CD4-positive, alpha-beta T cell treated with Interleukin-15 for 4 hours (primary cell): Measurements from ENCODE around the gene SKP1.
"Not testable (repeated sequence)": the region's sequence is repeated elsewhere in the genome, so short reads cannot be mapped to it uniquely, and the experiment has no call there.

ENCODE experiments used
- DNase-seq: peaks from one replicate; pipeline ENCODE4 v3.0.0-alpha.2; 2020; ENCODE audit warnings: low spot score

The SKP1 gene

GRCh38 chr5:134177369-134178095 is 782 bp upstream of the SKP1 start:
- no peak for DNase-seq

- no peak for DNase-seq
These were observed 734 bp downstream of the SKP1 start for GRCh38 chr5:134175921-134176510.

DNA sequence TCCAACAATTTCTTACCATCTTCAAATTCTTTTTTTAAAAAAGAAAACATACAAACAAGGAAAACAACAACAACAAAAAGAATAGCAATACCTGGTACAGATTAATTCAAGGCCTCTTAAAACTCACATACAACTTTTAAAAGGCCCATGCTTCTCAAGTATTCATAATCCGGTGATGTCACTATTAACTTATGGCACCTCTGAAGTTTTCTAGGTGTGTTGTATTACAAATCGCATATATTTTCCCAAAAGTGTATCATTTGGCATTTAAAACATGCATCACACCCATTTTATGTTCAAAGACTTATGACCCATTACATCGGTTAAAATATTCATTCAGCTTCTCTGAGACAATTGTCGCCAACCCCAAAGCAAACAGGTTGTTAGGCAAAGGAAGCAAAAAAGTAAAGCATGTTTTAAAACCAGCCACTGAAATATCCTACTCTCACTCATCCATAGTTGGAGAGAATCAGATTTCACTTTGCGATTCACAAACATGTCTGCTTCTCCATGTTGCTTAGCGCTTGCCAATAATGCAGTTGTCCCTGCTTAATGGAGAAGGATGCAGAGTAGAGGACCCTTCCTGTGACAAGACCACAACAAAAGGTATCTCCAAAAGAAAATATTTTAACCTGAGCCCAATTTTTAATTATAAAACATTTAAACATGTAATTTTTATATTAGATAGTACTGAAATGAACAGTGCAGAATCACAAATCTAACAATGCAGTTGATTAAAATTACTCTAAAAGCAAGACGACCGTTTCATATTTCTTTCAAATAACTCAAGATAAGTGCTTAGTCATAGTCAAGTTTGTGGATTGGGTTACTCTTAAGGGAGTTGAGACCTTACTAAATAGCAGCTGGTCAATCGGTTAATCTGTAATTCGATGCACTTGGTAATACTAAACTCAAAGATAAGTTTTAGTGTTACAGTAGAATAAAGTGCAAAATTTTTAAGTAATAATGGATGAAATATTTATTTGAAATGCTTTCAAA is 1.6 kb downstream of the SKP1 start:
- no peak for DNase-seq

- DNase-seq, result no peak
These were observed 4.8 kb downstream of the SKP1 start for GRCh38 chr5:134171972-134172371.

- DNase-seq, result no peak
These were observed 14.2 kb downstream of the SKP1 start for GRCh38 chr5:134162592-134162991.

DNA sequence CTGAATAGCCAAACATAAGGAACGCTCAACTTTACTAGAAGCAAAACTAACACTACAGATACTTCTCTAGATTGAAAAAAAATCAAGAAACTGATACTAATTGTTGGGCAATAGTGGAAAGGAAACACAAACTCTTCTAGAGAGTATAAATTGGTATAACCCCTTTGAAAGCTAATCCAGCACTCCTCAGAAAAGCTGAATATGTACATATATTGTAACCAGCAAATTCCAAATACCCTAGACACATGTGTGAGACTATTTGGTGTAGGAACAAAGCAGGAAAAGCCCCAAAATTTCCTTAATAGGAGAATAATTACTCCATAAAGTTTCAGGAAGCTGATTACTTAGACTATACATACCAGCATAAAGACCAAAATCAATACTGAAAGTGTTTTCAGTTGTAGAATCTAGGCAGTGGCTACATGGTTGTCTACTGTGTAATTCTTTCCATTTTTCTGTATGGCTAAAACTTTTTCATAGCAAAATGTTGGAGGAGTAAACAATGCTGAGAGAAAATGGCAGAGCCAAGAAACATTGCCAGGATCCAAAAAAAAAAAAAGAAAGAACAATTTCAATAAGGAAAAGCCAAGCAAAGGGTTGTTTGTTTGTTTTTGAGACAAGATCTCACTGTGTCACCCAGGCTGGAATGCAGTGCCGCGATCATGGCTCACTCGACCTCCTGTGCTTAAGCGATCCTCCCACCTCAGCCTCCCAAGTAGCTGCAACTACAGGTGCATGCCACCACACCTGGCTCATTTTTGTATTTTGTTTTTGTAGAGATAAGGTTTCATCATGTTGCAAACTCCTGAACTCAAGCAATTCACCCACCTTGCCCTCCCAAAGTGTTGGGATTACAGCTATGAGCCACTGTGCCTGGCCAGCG is 15.0 kb downstream of the SKP1 start:
- DNase-seq, result no peak

DNA sequence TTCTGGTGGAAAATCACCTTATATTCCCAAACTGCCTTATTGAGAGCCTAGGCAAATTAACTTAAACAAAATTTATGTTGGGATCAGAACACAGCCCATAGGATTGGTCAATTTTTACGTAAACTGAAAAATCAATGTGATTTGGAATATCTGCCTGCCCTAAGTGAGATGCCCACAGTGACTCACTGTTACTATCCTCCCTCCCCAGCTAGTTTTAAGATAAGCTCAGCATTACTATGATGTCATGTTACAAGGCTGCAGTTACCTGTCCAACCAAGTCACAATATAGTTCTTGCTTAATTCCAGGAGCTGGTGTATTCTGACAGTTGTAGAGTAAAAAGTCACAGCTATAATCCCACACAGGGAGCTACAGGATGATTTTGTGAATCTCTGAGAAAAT is 23.1 kb downstream of the SKP1 start:
- DNase-seq, result no peak

- DNase-seq, result no peak
These were observed 23.5 kb downstream of the SKP1 start for GRCh38 chr5:134153241-134153640.

DNA sequence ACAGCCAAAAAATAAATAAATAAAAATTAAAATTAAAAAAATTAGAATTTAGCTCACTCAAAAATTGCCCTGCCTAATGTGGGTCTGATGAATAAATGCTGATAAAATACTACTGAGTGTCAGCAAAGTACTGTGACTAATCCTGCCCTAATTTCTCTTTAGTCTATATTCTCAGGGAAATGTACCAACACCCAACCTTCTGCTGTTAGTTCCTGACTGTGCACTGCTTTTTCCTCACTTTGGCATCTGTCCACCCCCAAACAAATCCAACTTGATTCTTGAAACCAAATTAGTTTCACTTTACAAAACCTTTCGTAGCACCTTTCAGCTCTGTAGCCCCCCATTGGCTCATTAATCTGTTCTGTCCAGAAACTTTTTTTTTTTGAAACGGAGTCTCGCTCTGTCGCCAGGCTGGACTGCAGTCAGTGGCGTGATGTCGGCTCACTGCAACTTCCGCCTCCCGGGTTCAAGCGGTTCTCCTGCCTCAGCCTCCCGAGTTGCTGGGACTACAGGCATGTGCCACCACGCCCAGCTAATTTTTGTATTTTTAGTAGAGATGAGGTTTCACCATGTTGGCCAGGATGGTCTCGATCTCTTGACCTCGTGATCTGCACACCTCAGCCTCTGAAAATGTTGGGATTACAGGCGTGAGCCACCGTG is 24.4 kb downstream of the SKP1 start:
- DNase-seq, result not testable (repeated sequence)

DNA sequence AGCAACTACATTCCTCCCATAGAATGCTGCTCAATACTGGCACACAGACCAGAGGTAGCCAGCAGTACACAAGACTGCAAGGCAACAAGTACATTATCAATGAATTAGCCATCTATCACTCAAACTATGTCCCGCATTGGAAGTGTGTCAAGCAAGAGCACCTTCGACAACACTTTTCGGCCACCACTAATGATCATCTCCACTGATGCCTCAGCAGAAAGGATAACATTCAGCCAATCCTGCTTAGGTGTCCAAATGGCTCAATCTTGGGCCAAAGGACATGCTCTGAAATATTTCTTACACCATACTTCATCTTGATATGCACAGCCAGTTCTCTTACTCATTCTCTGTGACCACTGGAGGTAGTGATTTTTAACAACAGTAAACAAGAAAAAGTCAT is 25.0 kb downstream of the SKP1 start:
- DNase-seq, result no peak

DNA sequence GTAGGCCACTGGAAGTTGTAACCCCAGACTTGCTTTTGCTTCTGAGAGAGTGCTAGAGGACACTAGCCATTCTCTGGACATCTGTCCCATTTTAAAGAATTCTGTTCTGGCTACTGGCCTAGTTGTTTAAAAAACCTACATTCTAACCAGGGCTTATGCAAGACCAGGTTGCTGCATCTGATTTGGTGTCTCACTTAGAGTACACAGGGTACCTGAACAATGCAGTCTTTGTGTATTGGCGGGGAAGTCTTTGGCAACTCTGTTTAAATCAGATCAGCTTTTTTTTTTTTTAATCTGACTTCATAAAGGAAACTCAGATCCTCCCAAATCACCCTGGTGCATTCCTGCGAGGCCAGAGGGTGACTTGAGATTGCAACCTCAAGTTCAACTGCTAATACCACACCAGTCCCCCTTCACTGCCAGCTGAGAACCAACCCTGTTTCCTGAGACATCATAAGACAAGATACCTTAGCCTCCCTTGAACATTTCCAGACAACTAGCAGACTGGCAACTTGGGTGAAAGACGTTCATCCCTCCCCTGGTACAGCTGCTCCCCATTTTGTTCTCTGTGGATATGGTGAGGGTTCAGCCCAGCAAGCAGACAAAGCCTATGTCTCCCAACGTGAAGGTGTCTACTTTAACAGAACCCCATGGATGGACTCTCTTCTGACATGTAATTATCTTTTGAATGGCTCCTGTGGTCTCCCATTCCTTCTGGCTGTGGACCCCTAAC is 27.0 kb downstream of the SKP1 start:
- no peak for DNase-seq

DNA sequence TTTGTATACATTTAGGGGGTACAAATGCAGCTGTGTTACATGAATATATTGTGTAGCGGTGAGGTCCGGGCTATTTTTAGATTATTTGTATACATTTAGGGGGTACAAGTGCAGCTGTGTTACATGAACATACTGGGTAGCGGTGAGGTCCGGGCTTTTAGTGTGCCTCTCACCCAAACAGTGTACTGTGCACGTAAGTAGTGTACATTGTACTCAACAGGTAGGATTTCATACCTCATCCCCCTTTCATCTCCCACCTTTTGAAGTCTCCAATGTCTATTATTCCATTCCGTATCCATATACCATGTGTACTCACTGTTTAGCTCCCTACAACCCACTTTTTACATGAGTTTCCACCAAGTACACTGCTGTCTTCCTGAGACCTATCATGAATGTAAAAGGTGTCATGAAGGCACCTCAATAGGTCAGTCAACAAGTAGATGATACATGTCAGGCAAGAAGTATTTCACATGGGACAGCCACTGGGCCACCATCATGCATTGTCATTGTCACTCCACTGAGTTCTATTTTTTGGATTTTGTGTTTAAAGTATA is 27.7 kb downstream of the SKP1 start:
- no peak for DNase-seq

DNA sequence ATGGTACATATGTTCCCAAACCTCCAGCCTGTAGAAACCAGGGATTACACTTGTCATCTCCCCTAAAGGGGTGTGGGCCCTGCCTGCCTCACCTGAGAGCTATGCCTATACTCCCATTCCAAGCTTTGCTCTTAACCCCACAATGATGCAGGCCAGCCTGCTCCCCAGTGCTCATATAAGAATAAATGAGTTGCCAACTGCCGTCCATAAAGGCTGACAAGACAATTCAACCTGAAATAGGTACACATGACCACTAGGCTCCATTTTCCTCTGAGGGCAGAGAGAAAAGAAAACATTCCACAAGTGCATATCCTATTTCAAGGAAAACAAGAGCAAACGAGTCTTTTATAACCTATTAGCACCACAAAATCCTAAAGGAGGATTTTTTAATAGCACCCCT is 28.4 kb downstream of the SKP1 start:
- no peak for DNase-seq

DNA sequence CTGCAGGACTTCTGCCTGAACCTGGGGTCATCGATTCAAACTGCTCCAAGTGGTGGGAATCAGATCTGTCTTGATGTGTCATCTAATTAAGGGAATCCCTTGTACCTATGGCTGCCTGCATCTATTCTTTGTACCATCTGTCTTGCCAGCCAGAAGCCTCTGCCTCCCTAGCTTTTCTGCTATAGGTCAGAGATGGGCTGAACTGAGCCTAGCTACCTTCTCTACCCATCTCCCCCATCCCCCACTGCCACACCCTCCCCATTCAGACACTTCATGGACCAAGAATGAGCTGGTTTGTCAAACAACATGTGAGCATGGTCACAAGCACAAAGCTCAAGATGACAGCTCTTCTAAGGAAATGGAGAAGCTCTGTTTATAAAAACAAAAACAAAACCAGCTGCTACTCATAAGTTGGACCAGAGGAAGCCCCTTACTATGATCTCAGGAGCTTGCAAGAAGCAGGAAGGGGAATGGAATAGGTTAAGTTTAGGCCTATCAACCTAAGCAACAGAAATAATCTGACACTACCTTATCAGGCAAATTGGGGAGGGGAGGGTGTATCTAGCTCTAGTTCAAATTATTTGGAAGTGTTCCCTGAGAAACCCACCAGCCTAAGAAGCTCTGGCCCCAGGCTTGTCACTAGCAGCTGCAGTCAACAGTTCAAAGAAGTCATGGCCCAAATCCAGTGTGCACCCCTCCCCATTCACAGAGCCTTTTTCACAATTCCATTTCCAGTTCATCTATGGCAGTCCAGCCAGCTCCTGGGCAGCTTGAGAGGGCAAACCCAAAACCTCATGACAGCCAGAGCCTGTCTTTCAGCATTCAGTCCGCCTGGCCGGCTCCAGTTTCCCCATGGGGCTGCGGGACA is 29.9 kb downstream of the SKP1 start:
- no peak for DNase-seq

- DNase-seq, result peak; percentile 84
These were observed 30.8 kb downstream of the SKP1 start for GRCh38 chr5:134145779-134146581.

GRCh38 chr5:134145041-134145757 is 31.6 kb downstream of the SKP1 start:
- DNase-seq, result no peak
